ENCODE measurements around the gene GGA3. TPM values are rescaled to one million over a fixed set of nuclear protein-coding genes. Genes with fewer than 3 reads are reported as not detected.
"Not testable (repeated sequence)": the region's sequence is repeated elsewhere in the genome, so short reads cannot be mapped to it uniquely, and the experiment has no call there.

GGA3 gene
- polyA plus RNA-seq, 4 donors, result 32.2 to 44.3 (median 43.4) TPM

DNA sequence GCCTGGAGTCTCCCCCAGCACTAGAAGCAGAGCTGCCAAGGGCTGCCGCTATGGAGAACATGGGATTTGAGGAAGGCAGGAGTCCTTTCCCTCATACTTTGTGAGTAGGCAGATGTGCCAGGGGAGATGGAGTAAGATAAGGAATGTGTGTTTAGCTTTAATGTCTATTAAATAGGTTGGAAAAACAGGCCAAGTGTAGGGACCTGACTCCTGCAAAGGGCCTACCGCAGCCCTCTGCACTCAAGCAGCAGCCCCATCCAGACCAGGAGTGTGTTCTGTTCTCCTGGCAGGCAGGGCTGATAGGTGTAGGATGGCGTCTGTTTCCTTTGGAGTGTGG is 11.4 kb upstream of the GGA3 start:
- no peak for DNase-seq (ENCODE audit: low read depth in 4 of 4, low spot score in 3 of 4)

DNA sequence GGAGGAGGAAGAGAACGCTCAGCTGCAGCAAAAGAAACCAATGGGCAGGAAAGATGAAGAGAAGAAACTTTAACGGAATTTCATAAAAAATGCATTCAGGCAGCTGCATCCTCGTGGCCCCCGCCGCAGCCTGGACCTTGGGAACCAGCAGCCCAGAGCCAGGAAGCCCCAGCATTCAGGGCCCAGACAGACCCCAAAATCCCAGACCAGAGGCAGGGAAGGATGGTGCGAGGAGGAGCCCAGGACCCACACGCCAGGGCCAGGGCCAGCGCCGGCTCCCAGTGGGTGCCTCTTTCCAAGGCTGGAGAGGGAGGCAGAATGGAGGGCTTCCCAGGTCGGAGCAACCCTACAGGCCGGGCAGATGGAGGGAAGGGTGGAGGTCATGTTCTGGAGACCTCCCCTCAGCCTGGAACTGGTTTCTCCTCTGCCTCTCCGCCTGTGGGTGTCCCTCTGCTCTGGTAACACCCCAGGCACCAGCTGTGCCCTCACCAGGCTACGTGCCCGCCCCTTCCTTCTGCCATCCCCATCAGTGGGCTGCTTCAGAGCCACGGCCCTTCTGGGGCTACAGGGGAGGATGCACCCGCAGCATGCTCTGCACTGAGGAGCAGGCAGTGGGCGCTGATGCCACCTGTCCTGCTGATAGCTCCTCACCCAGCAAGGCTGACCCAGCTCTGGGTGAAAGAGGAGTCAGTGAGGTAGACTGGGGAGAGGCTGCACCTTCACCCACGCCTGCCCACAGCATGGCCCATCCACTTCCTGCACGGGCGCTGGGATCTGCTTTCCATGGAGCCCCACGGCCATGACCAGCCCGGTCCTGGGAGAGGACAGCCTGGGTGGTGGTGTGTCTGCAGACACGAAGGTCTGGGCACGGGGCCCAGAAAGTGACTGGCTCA is 10.8 kb upstream of the GGA3 start:
- DNase-seq (ENCODE audit: low read depth in 4 of 4, low spot score in 3 of 4), result no peak

DNA sequence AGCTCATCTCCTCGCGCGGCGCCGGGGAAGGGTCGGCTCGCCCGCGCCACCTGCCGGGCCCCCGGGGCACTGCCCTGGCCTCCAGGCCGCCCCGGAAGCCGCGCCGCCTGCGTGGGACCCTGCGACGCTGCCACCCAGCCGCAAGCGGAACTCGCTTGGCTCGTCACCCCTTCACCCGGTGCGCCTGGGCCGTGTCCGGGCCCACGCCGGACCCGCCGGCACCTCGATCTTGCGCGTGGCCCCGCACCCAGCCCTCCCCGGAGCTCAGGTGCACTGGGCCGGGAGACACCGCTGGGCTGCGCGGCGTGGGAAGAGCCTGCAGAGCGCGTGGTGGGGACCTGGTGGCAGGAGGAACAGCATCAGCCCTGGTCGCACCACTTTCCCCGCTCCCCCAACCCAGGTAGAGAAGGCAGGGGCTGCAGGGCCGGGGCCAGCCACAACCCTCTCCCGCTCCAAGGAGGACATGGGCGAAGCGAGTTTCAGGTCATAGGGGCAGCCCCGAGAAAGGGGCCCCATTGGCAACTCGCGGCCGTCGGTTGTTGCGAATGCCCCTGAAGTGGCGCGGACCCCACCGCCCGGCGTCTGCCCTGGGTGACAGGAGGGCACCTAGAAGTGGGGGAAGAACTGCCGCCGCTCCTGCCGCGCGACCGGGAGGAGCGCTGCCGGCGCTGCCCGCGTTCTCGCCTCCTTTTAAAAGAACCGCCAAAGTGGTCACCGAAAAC is 10.0 kb upstream of the GGA3 start:
- peak in 1 of 4 donors; percentile 58 for DNase-seq (ENCODE audit: low read depth in 4 of 4, low spot score in 3 of 4)

DNA sequence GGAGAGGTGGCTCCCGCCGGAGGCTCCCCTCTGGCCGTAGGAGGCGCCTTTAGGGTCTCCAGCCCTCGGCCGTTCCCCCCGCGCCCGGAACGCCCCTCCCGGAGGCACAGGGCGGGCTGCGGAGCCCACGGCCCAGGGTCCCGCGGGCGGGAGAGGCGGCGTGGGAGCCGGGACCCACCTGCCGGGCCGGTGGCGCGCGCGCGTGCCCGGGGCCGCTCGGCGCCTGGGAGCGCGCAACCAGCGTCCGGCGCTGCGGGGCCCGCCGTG is 9.5 kb upstream of the GGA3 start, which contains the start of gene MIF4GD:
Gene MIF4GD, minus strand, starts transcription at position 266 of the 267 bp plus-strand sequence. CDS start 1,036 bp downstream, outside the sequence.
- DNase-seq (ENCODE audit: low read depth in 4 of 4, low spot score in 3 of 4), result no peak

DNA sequence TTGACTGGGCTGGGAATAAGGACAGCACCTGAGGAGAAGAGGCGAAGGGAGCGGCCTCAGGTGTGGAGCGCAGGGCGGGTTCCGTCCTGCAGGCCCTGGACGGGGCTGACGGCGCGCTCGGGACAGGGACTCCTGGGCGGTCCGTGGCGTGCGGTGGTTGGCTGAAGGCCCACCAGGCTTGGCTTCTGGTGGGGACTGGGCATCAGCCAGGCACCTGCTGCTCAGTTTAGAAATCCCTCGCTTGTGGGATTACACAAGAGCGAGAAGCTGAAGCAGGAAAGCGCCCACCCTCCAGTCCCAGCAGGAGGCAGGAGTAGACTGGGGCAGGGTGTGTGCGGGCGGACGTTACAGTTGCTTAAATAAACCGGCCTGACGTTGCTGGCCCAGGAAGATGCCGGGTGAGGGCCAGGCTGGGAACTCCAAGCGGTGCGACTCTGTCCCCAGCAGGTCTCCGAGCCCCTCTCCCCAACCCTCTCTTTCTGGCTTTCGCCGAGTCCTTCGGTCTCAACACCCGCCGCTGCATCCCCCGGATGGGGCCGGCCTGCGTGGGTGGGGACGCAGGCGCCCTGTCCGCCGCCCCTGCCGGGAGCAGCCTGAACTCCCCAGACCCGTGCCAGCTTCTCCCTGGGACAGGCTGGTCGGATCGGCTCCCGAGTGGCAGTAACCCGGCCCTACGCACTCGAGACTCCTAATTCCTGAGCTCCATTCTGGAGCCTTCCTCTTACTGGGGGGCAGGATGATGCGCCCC is 9.0 kb upstream of the GGA3 start:
- peak in 1 of 4 donors; percentile 50 for DNase-seq (ENCODE audit: low read depth in 4 of 4, low spot score in 3 of 4)

DNA sequence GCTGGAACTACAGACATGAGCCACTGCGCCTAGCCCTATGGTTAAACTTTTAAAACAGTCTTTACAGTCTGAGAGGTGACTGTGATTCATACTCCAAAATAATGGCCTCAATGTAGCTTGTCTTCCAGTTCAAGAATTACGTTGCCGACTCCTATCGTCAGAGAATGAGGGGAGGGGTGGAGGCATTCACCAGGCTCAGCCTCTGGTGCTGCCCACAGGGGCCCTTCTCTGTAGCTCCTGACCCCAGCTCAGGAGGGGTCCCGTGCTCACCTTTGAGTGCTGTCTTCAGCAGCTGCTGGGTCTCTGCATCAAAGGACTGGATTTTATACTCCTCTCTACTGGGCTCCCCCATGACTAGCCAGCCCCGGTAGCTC is 8.4 kb upstream of the GGA3 start:
- DNase-seq (ENCODE audit: low read depth in 4 of 4, low spot score in 3 of 4), result no peak

DNA sequence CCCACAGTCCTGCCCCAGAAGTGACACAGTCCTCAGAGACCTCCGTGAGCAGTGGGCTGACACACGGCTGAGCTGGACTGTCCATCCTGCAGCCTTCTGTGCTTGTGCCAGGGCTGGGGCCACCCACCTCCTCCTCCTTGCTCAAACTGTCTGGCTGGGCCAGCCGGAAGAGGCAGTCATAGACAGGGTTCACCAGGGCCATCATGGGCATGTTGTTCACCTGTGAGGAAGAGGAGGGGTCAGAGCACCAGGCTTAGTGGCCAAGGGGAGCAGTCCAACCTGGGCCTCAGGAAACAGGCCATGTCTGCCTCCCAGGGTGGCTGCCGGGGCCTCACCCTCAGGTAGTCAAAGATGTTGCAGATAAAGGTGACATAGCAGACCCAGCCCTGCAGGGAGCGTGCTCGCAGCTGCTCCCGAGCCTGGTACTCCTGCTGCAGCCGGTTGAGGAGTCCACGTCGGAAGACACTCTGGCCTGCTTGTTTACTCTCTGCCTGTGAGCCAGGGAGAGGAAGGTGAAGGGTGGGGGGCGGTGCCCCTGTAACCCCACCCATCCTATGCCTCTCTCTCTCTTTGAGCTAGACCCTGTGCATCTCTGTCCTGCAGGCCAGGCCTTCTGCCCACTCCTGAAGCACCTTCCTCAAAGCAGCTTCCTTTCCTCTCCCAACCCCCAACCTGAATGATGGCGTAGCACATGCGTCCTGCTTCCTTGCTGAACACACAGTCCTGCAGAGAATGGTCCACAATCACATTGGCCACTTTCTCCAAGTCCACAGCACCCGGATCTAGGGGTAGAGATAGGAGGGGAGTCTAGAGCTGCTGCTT is 6.2 kb upstream of the GGA3 start:
- DNase-seq (ENCODE audit: low read depth in 4 of 4, low spot score in 3 of 4), result no peak

DNA sequence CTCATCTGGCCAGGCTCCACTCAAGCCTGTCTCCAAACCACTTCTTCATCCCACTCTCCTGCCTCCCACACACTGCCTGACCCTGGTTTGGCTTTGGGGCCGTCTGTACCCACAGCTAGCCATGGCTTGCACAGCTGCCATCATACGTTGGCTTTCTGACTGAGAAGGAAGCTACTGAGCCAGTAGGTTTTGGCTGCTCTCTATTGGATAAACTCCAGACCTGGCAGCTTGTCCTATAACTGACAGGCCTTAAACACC is 5.7 kb upstream of the GGA3 start:
- no peak for DNase-seq (ENCODE audit: low read depth in 4 of 4, low spot score in 3 of 4)

DNA sequence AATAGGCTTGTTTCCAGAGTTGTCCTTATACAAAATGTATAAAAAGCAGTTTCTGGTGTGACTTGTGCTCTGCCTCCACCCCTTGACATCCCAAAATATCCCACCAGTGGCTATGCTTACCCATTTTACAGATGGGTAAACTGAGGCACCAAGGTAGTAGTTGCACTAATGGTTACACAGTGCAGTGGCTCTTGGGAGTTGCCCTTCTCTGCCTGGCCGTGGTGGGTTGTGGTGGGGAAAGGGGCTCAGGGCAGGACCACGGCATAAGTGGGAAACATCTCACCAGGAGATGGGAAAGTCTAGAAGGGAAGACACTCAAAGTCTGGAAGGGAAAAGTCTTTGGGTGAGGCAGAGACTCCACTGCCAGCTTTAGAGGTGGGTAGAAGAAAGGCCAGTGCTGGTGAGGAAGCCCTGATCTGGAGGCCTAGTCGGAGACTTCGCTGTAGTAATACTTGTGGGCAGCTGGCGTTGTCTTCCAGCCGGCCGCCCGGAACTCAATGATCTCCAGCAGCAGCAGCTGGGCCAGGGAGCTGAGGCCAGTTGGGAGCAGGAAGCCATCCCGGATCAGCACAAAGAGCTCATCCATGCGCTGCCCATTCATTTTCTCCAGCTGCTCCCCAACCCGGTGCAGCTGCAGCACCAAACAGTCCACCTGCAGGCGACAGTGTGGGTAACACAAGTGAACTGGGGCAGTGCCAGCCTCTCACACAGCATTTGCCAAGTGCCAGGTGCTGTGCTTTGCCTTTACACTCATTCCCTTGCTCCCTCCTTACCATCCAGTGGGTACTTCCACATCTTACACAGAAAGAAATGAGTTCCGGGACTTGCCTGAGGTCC is 5.1 kb upstream of the GGA3 start:
- no peak for DNase-seq (ENCODE audit: low read depth in 4 of 4, low spot score in 3 of 4)

DNA sequence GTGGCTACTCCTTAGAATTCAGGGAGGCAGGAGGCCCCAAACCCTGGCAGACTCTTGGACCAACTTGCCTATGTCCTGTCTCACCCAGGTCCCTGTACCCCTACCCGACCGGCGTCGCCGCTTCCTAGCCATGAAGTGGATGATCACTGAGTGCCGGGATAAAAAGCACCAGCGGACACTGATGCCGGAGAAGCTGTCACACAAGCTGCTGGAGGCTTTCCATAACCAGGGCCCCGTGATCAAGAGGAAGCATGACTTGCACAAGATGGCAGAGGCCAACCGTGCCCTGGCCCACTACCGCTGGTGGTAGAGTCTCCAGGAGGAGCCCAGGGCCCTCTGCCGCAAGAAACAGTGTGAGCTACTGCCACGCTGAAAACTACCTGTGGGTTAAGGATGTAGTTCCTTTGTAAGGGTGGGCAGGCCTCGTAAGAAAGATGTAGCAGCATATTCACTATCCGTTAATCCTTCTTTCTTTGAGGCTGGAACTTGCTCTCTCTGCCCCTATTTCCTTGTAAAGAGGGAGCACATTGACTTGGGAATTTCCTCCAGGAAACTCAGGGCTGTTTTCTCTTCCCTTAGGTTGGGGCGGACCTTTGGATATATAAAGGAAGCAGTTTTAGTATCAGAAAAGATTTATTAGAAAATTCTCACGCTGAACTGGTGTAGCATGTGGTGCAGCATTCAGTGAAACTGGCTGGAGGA is 4.4 kb upstream of the GGA3 start:
- no peak for DNase-seq (ENCODE audit: low read depth in 4 of 4, low spot score in 3 of 4)

DNA sequence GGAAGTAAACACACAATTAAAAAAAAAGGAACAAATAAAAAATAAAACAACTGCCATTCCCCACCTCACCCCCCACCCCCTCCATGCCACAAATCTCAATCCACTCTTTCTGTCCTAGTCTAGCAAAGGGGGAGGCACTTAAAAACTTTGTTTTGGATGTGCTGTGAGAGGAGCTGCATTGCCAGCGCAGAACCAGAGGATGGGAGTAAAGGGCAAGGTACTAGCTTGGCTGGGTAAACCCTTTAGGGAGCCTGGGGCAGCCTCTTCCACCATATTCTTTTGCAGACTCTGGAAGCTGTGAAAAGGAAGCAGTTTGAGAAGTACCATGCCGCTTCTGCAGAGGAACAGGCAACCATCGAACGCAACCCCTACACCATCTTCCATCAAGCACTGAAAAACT is 1.6 kb upstream of the GGA3 start:
- no peak for DNase-seq (ENCODE audit: low read depth in 4 of 4, low spot score in 3 of 4)

DNA sequence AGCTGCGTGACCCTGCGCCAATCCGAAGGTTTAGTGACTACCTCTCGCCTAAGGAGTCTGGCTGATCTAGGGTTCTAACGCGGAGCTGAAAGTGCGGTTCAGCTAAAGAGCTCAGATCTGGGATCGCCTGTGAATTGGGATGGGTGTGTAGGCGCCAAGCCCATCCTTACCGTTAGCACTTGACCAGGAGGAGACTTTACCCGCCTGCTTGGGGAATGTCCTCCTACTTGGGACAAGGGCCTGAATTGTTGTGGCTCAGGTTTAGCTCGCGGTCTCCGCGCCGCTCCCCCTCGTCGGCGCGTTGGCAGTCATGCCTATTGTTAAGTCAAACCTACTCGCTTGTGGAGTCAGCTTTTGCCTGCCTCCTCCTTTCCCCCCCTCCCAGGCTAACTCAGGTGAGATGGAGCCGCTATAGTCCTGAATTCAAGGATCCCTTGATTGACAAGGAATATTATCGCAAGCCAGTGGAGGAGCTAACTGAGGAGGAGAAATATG is 753 bp upstream of the GGA3 start:
- DNase-seq (ENCODE audit: low read depth in 4 of 4, low spot score in 3 of 4), result no peak

DNA sequence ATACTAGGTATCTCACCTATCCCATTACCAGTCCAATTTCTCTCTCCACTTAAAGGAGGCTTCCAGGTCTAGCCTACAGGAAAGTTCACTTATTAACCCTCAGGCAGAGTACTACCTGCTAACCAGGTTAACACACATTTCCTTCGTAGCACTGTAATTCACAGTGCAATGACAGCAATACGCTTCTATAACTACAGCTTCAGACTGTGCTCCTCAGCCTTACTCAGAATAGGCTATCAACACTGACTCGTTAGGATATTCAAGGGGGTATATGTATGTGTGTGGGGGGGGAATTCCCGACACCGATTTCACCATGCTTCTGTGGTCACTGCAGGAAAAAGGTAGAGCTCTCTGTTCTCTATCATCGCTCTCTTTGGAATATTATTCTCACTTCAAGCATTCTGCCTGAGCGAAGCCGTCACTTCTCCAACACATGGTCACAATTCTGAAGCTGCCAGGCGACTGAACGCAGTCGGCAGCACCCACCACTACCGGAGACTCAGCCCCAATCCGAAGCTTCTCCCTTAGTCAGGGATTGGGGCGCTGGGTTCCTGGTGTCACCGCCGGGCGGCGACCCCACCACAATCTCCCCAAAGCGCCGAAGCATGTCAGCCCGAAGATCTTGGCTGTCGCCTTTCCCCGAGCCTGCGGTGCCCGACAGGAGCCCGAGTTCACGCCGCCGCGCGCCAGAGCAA is 618 bp downstream of the GGA3 start:
- no peak for DNase-seq (ENCODE audit: low read depth in 4 of 4, low spot score in 3 of 4)

DNA sequence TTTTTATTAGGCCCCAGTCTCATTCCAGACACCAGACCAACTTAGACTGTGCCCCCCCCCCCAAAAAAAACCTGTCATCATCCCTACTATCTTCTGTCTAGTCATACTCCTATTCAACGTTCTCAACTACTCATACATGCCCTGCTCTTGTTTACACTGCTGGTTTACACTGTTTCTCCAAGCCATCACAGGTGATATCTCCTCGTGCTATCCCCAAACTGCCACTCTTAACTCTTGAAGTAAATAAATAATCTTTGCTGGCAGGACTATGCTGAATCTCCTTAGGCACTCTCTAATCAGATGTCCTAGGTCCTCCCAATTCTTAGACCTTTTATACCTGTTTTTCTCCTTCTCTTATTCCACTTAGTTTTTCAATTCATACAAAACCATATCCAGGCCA is 4.2 kb downstream of the GGA3 start:
- DNase-seq (ENCODE audit: low read depth in 4 of 4, low spot score in 3 of 4), result not testable (repeated sequence)

DNA sequence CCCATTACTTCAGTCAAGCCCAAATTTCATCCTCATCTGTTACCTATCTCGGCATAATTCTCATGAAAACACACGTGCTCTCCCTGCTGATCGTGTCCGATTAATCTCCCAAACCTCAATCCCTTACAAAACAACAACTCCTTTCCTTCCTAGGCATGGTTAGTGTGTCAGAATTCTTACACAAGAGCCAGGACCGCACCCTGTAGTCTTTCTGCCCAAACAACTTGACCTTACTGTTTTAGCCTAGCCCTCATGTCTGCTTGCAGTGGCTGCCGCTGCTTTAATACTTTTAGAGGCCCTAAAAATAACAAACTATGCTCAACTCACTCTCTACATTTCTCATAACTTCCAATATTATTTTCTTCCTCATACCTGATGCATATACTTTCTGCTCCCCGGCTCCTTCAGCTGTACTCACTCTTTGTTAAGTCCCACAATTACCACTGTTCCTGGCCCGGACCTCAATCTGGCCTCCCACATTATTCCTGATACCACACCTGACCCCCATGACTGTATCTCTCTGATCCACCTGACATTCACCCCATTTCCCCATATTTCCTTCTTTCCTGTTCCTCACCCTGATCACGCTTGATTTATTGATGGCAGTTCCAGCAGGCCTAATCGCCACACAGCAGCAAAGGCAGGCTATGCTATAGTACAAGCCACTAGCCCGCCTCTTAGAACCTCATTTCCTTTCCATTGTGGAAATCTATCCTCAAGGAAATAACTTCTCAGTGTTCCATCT is 5.3 kb downstream of the GGA3 start:
- DNase-seq (ENCODE audit: low read depth in 4 of 4, low spot score in 3 of 4), result not testable (repeated sequence)

DNA sequence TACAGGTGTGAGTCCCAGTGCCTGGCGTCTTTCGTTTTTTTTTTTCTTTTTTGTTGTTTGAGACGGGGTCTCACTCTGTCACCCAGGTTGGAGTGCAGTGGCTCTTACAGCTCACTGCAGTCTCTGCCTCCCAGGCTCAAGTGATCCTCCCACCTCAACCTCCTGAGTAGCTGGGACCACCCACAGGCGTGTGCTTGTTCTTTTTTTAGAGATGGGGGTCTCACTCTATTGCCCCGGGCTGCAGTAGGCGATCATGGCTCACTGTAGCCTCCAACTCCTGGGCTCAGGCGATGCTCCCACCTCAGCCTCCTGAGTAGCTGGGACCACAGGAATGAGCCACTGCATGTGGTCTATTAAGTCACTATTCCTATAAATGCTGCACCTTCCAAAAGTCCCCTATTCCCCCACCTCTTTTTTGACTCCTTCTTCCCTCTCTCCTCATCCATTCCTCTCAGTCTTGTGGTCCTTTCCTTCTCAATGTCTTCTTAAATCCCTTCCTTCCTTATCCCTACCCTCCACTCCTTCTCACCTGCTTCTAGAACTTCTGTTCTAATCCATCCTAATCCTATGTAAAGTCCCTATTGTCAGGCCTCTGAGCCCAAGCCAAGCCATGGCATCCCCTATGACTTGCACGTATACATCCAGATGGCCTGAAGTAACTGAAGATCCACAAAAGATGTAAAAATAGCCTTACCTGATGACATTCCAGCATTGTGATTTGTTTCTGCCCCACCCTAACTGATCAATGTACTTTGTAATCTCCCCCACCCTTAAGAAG is 9.2 kb downstream of the GGA3 start:
- no peak for DNase-seq (ENCODE audit: low read depth in 4 of 4, low spot score in 3 of 4)

DNA sequence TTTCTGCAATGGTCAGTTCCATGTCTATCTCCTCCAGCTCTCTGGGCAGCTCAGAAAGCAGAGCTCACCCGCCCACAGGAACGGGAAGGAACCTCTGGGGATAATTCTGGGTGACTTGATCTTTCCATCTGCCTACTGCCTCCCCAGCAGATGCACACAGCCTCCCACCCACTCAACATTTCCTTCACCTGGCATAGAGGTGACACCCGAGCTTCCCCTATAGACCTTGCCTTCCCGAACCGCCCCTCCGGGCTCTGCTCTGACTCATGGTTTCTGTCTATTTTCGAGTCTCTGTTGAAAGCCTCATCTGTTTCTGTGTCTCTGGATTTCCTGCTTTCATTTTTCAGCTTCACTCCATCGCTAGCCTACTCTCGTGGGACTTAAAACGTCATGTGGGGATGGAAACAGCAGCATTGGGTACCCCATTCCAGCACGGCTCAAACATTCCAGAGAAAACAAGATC is 11.4 kb downstream of the GGA3 start:
- DNase-seq (ENCODE audit: low read depth in 4 of 4, low spot score in 3 of 4), result no peak

Measured in left renal pelvis (tissue), 4 donors.